ENCODE results near the gene TCF4.

GRCh38 chr18:55461848-55462247 lies 126.1 kb downstream of the TCF4 start:
- TF ChIP-seq POLR2A (IDR thresholded peaks at IDR 0.05) (no peak), CTCF (IDR thresholded peaks at IDR 0.05 in 8 of 11, conservative IDR thresholded peaks at IDR 0.05 in 3 of 11) (no peak)

Measured in spleen (tissue), 7 donors.